Fibroblast of villous mesenchyme (primary cell): Measurements from ENCODE around the gene COL4A6. TPM values are rescaled to one million over a fixed set of nuclear protein-coding genes. Genes with fewer than 3 reads are reported as not detected.
A peak's percentile ranks its signal among the peaks of the same experiment; 100 is the strongest.

Experiments
- DNase-seq: peaks from one replicate; pipeline ENCODE4 v3.0.0-alpha.2; 2010; ENCODE audit warnings: low read depth
- H3K4me3 ChIP-seq: 2 replicates; pipeline ENCODE4 v1.5.1; 2011; ENCODE audit warnings: low read depth, mild to moderate bottlenecking, low read length
- total RNA-seq: library from RNA; depleted of rRNA; stranded (reverse); fragments of >200 nt; gene quantifications from 2 replicates; pipeline ENCODE4 v1.2.3, GENCODE V29; 2012
- TF ChIP-seq, protein P1 (sequence below): IDR thresholded peaks from 2 replicates; pipeline ENCODE4 v1.5.1; 2012; ENCODE audit warnings: low read depth, mild to moderate bottlenecking, low read length; ENCODE audit not compliant: insufficient read depth

The COL4A6 gene
- total RNA-seq, 1 donor: 1.7 TPM

DNA sequence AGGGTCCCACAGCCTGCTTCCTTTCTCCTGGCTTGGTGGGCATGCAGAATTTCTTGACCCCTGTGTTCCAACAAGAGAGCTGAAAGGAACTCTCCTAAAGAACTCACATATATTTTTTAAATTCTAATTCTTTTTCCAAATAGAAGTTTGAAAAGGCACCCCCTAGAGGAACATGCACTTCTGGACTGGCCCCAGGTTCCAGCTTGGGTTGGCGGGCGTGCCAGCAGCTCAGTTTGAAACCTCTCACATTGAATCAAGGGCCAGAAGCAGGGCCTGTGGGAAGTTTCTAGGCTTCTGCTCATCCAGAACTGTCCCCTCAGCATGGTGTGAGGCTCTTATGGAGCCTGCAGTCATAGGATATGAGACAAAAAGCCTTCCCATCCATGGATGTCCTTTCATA lies 214.0 kb downstream of the COL4A6 start:
- DNase-seq: no peak
- TF ChIP-seq, protein P1, sequence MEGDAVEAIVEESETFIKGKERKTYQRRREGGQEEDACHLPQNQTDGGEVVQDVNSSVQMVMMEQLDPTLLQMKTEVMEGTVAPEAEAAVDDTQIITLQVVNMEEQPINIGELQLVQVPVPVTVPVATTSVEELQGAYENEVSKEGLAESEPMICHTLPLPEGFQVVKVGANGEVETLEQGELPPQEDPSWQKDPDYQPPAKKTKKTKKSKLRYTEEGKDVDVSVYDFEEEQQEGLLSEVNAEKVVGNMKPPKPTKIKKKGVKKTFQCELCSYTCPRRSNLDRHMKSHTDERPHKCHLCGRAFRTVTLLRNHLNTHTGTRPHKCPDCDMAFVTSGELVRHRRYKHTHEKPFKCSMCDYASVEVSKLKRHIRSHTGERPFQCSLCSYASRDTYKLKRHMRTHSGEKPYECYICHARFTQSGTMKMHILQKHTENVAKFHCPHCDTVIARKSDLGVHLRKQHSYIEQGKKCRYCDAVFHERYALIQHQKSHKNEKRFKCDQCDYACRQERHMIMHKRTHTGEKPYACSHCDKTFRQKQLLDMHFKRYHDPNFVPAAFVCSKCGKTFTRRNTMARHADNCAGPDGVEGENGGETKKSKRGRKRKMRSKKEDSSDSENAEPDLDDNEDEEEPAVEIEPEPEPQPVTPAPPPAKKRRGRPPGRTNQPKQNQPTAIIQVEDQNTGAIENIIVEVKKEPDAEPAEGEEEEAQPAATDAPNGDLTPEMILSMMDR: no peak
- H3K4me3 ChIP-seq: no peak overlapping the region

DNA sequence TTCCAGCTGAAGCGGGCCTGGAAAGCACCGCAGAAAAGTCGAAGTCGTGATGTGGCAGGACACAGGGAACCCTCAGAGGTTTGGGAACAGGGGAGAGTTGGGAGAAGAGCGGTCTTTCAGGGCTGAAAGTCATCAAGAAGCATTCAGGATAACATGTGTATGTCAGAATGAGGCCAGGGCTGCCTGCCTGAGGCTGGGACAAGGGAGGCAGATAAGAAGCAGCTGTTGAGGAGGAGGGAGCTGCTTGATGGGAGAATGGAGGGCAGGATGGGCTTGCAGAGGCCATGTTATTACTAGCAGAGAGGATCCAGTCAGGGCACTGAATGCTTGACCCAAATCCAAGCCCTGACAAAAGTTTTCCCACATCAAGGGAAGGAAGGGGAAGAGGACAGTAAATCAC lies 214.6 kb downstream of the COL4A6 start:
- peak; percentile 5 for DNase-seq
- TF ChIP-seq, protein P1: no peak
- H3K4me3 ChIP-seq: no peak overlapping the region

DNA sequence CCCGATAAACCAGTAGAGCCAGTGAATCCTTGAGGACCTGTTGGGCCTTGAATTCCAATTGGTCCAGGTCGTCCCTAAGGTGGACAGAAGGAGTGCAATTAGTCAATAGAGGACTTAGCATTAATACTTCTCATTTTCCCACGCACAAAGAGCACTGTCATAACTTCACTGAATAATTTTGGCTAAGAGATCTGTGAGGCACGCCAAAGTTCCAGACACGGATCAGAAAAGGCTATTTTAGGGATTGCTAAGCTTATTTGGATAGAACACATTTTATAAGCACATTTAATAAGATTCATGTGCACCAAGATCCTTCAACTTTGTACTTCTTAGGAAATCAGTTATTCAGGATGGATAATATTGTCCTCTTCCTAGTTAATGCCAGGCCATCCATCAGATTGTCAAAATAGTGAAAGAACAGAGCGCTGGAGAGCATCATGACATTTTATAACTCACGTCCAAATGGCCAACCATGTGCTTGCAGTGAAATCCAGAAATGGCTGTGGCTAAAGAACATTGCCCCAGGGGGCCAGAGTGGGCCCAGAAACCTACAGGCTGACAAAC lies 216.8 kb downstream of the COL4A6 start:
- TF ChIP-seq, protein P1: no peak
- H3K4me3 ChIP-seq: no peak overlapping the region
- peak; percentile 19 for DNase-seq

DNA sequence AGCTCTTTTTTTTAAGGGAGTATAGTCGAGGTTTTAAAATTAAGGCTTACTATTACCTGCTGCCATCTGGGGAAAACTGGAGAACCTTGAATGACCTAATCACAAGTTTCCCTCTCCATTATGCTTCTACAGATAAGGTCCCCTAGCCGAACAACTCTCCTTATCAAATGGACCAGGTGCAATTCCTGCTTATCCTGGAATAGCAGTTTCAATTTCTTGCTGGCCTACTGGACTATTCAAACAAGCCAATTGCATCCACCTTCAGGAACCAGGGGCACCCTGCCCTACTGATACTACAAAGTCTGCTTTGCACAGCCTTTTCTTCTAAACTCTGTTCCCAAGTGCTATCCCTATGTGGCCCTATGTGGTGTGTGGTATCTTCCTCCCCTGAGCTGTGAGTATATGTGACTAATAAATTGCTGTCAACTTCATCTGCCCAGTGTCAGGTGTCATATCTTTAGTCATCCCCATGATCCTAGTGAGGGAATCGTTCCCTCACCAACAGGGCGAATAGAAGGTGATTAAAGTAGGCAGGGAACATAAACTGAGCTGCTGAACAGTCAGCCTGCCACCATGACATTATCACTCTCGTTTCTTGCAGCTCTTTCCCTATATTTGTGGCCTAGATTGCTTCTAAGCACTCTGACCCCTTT lies 218.1 kb downstream of the COL4A6 start:
- TF ChIP-seq, protein P1: no peak
- no peak overlapping the region for H3K4me3 ChIP-seq
- DNase-seq: no peak

DNA sequence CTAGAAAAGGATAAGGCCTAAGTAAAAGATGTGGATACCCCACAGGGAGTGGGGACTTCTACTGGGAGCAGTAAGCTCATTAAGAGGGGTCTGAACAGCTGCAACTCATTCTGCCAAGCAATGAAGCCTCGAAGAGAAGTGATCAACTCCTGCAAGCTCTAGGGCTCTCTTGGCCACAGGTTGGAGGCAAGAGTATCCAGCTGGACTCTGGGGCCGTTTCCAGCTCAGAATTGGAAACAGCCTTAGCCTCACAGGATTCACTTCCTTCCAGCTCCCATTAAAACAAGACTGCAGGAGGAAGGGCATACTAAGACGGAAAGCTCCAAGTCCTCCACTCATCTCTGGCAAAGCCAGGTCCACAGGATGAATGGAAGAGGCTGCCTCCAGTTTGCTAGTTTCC lies 220.3 kb downstream of the COL4A6 start:
- no peak for DNase-seq
- no peak overlapping the region for H3K4me3 ChIP-seq
- TF ChIP-seq, protein P1: no peak

DNA sequence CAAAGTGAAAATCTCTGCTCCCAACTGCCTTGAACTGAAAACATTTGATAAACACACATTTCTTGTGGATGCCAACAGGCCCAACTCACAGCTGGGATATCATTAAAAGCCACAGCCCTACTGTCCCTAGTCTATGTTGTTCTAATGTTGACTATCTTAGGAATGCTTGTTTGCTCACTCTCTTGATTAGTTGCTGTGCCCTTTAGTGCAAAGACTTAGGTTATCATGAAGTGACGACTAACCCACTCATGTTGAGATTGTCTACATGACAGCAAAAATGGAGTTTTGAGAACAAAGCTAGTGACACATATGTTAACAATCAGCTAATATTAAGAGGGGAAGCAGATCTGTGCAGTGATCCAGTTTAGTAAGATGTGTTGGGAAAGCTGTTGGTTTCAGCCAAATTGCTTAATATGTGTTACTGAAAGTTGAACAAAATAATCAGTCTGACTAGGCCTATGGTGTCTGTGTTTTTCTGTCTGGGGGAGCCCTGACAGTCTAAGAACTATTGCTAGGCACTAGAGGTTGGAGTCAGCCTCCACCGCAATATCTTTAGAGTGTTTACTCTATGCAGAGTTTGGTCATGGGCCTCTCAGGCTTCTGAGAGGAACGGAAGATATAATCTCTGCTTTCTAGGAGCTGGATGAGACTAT lies 221.2 kb downstream of the COL4A6 start:
- H3K4me3 ChIP-seq: no peak overlapping the region
- DNase-seq: peak; percentile 67
- TF ChIP-seq, protein P1: no peak
